WTC11 (cell line): Measurements from ENCODE around the gene LMO2. TPM values are rescaled to one million over a fixed set of nuclear protein-coding genes. Genes with fewer than 3 reads are reported as not detected.

Experiments used
- ATAC-seq: fragments of 200-7000 bp; cut with Tn5 transposase; 2 replicates; pipeline ENCODE4 v1.10.0; 2021; ENCODE audit warnings: mild to moderate bottlenecking, moderate library complexity
- Bru-seq: library from RNA; stranded (reverse); fragments of 400-500 nt; gene quantifications from one replicate; lab custom pipeline; 2021; lab: Mats Ljungman, UMichigan
- CTCF ChIA-PET: fragments of 300-600 bp; sonication (Branson Sonifier 250); formaldehyde crosslinking; loops from one replicate; lab custom pipeline; 2021; ENCODE audit warnings: antibody characterized with exemption; lab: Charles Lee
- POLR2A ChIA-PET: fragments of 350-600 bp; sonication (Branson Sonifier 250); formaldehyde crosslinking; loops from one replicate; lab custom pipeline; 2021; ENCODE audit warnings: antibody characterized with exemption; lab: Charles Lee
- DNase-seq: peaks from one replicate; pipeline ENCODE4 v3.0.0; 2021; ENCODE audit warnings: low spot score
- H3K27ac Mint-ChIP-seq: 2 replicates; pipeline ENCODE4 v1.8.0; 2021; ENCODE audit warnings: mixed read lengths
- H3K27me3 Mint-ChIP-seq: 2 replicates; pipeline ENCODE4 v1.8.0; 2021; ENCODE audit warnings: low read depth, mild to moderate bottlenecking, moderate library complexity, mixed read lengths
- H3K36me3 Mint-ChIP-seq: 2 replicates; pipeline ENCODE4 v1.8.0; 2021; ENCODE audit warnings: mixed read lengths
- H3K4me1 Mint-ChIP-seq: 2 replicates; pipeline ENCODE4 v1.8.0; 2022; ENCODE audit warnings: mixed read lengths
- H3K4me3 Mint-ChIP-seq: 2 replicates; pipeline ENCODE4 v1.8.0; 2021; ENCODE audit warnings: mild to moderate bottlenecking, moderate library complexity, mixed read lengths
- H3K9me3 Mint-ChIP-seq: 2 replicates; pipeline ENCODE4 v1.8.0; 2021; ENCODE audit warnings: mixed read lengths
- ARID4B ChIP-seq: sonication (generic); formaldehyde crosslinking; IDR thresholded peaks from 2 replicates; pipeline ENCODE4 v1.8.0; 2023; ENCODE audit warnings: missing genetic modification reagents, mild to moderate bottlenecking, borderline replicate concordance
- E2F1 ChIP-seq: sonication (generic); formaldehyde crosslinking; IDR thresholded peaks from 2 replicates; pipeline ENCODE4 v1.8.0; 2022; ENCODE audit warnings: mild to moderate bottlenecking, missing genetic modification reagents
- FOXK1 ChIP-seq: sonication (generic); formaldehyde crosslinking; IDR thresholded peaks from 2 replicates; pipeline ENCODE4 v1.8.0; 2022; ENCODE audit warnings: mild to moderate bottlenecking, moderate library complexity, missing genetic modification reagents
- FOXP1 ChIP-seq: sonication (generic); formaldehyde crosslinking; IDR thresholded peaks from 2 replicates; pipeline ENCODE4 v1.8.0; 2022; ENCODE audit warnings: missing genetic modification reagents, mild to moderate bottlenecking, moderate library complexity, borderline replicate concordance
- GTF2I ChIP-seq: fragments of 250-450 bp; sonication (Bioruptor Pico); conservative IDR thresholded peaks from 2 replicates; pipeline ENCODE4 v1.4.0; 2021; ENCODE audit warnings: mild to moderate bottlenecking
- NR3C1 ChIP-seq: sonication (generic); formaldehyde crosslinking; conservative IDR thresholded peaks from 2 replicates; pipeline ENCODE4 v1.8.1; 2023; ENCODE audit warnings: low read depth, mild to moderate bottlenecking, missing genetic modification reagents
- OVOL2 ChIP-seq: fragments of 250-450 bp; sonication (Bioruptor Pico); IDR thresholded peaks from 2 replicates; pipeline ENCODE4 v1.9.0; 2021; ENCODE audit warnings: mild to moderate bottlenecking, borderline replicate concordance
- RELA ChIP-seq: sonication (generic); formaldehyde crosslinking; IDR thresholded peaks from 2 replicates; pipeline ENCODE4 v1.8.1; 2022; ENCODE audit warnings: missing genetic modification reagents, mild to moderate bottlenecking, borderline replicate concordance
- TCF7 ChIP-seq: sonication (generic); formaldehyde crosslinking; IDR thresholded peaks from 2 replicates; pipeline ENCODE4 v1.8.0; 2022; ENCODE audit warnings: mild to moderate bottlenecking, low read depth, missing genetic modification reagents, moderate library complexity
- USF1 ChIP-seq: sonication (generic); formaldehyde crosslinking; IDR thresholded peaks from 2 replicates; pipeline ENCODE4 v1.8.0; 2022; ENCODE audit warnings: mild to moderate bottlenecking, missing genetic modification reagents
- ZNF317 ChIP-seq: sonication (generic); formaldehyde crosslinking; IDR thresholded peaks from 2 replicates; pipeline ENCODE4 v1.8.1; 2023; ENCODE audit warnings: low read depth, mild to moderate bottlenecking, moderate library complexity, missing genetic modification reagents, borderline replicate concordance
- ZNF423 ChIP-seq: fragments of 250-450 bp; sonication (Bioruptor Pico); IDR thresholded peaks from 2 replicates; pipeline ENCODE4 v2.1.2; 2022; ENCODE audit warnings: mild to moderate bottlenecking, moderate library complexity
- long read RNA-seq, 3 experiments: library from RNA in 1 of 3; library from capped mRNA in 1 of 3; library from polyadenylated mRNA in 1 of 3; unstranded in 2 of 3; stranded (forward) in 1 of 3; transcript quantifications; one replicate each; pipeline ENCODE4 v2.0.0, GENCODE V29; 2021
- total RNA-seq: library from RNA; stranded (reverse); gene quantifications from 3 replicates; pipeline ENCODE4 v1.2.3, GENCODE V29; 2021
- TF ChIP-seq, protein P1 (sequence below): fragments of 200-600 bp; IDR thresholded peaks from 2 replicates; pipeline ENCODE4 v1.8.0; 2022; ENCODE audit warnings: antibody characterized with exemption
- TF ChIP-seq, protein P2 (sequence below): fragments of 250-450 bp; sonication (Bioruptor Pico); IDR thresholded peaks from 2 replicates; pipeline ENCODE4 v1.9.0; 2021; ENCODE audit warnings: moderate library complexity, mild to moderate bottlenecking, inconsistent platforms, borderline replicate concordance
- TF ChIP-seq, protein P3 (sequence below): fragments of 250-450 bp; sonication (Bioruptor Pico); conservative IDR thresholded peaks from 2 replicates; pipeline ENCODE4 v1.9.0; 2021; ENCODE audit warnings: mild to moderate bottlenecking

The LMO2 gene
- total RNA-seq = 1.0 to 3.4 TPM (median 1.4 TPM) in 3 replicates
- Bru-seq, nascent RNA = percentile 25 among the genes with signal in this experiment
- long read RNA-seq, experiment 1, partial matches to known transcripts = 0 of 5 reads
- long read RNA-seq, experiment 1, other reads (novel, unspliced or antisense) = 3 of 5 reads
- long read RNA-seq, experiment 2, partial matches to known transcripts = 1 of 3 reads
- long read RNA-seq, experiment 2, other reads (novel, unspliced or antisense) = 1 of 3 reads
- long read RNA-seq, experiment 3 = 0 reads

DNA sequence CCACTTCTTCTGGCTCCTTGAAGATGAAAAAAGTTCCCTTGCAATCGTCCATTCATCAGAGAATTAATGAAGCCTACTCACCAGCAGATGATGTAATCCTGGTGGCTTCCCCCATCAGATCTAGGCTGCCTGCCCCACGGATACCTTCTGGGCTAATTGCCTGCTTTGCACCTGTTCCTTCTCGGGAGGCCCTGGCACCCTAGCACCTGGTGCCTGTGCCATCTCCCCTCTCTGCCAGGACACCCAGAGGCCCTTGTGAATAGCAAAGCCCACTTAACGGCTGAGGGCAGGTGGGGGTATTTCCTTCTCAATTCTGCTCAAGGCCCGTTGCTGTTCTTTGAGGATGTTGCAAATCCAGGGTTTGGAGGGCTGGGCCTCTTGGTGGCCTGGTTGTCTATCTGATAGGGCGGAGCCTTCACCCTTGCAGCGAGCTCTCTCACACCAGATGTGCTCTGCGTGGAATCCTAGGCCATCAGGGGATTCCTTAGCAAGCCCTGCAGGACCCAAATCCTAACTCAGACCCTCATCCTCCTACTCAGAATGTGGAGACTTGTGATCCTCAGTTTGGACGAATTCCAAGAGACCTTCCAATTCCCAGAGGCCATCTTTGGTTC is at the start of gene LMO2:
LMO2 (minus strand) TSS at position 363 of the 614 bp plus-strand sequence. CDS start 22,360 bp downstream, outside the sequence.
- no peak for DNase-seq
- Mint-ChIP-seq H3K4me1 (peaks cover 20% of the 10 kb centered on the region), H3K36me3 (no peaks in the 10 kb centered on the region), H3K27me3 (no peaks in the 10 kb centered on the region), H3K4me3 (no peak within 1 kb of the TSS), H3K27ac (no peak within 1 kb of the TSS), H3K9me3 (peaks cover 5% of the 10 kb centered on the region; the same call in 1 of the 2 replicates)
- ChIA-PET POLR2A (no interaction called here), CTCF (interaction anchor here (0.6 to 1.4 kb wide), 2 partner anchors 83 to 289 kb away, joined by 3 read pairs; no protein-coding TSS in a partner anchor)
- TF ChIP-seq ZNF423 (CRISPR knock-in tag) (no peak), ARID4B (no peak), FOXK1 (CRISPR knock-in tag) (no peak), USF1 (CRISPR knock-in tag) (no peak), FOXP1 (CRISPR knock-in tag) (no peak), GTF2I (no peak), OVOL2 (CRISPR knock-in tag) (no peak), E2F1 (CRISPR knock-in tag) (no peak), ZNF317 (no peak), RELA (CRISPR knock-in tag) (no peak)
- TF ChIP-seq, protein P1, sequence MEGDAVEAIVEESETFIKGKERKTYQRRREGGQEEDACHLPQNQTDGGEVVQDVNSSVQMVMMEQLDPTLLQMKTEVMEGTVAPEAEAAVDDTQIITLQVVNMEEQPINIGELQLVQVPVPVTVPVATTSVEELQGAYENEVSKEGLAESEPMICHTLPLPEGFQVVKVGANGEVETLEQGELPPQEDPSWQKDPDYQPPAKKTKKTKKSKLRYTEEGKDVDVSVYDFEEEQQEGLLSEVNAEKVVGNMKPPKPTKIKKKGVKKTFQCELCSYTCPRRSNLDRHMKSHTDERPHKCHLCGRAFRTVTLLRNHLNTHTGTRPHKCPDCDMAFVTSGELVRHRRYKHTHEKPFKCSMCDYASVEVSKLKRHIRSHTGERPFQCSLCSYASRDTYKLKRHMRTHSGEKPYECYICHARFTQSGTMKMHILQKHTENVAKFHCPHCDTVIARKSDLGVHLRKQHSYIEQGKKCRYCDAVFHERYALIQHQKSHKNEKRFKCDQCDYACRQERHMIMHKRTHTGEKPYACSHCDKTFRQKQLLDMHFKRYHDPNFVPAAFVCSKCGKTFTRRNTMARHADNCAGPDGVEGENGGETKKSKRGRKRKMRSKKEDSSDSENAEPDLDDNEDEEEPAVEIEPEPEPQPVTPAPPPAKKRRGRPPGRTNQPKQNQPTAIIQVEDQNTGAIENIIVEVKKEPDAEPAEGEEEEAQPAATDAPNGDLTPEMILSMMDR = no peak
- TF ChIP-seq, protein P2, sequence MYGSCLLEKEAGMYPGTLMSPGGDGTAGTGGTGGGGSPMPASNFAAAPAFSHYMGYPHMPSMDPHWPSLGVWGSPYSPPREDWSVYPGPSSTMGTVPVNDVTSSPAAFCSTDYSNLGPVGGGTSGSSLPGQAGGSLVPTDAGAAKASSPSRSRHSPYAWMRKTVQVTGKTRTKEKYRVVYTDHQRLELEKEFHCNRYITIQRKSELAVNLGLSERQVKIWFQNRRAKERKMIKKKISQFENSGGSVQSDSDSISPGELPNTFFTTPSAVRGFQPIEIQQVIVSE (CRISPR knock-in tag) = no peak
- no peak; the same call in 1 of the 2 replicates for ATAC-seq

DNA sequence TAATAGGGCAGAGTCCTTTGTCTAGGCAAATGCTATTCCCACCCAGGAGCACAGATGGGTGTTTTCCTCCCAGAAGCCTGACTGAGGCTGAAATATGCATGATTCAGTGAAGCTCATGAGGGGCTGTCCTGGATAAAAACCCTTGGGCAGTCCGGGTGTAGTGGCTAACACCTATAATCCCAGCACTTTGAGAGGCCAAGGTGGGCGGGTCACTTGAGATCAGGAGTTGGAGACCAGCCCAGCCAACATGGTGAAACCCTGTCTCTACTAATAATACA is 48.6 kb upstream of the LMO2 start:
- POLR2A ChIA-PET = no interaction called here
- H3K27ac Mint-ChIP-seq = no peak overlapping the region

More for the DNA sequence above, 48.6 kb upstream of the LMO2 start:
- TF ChIP-seq TCF7 (CRISPR knock-in tag) (no peak), NR3C1 (CRISPR knock-in tag) (no peak)
- TF ChIP-seq, protein P3, sequence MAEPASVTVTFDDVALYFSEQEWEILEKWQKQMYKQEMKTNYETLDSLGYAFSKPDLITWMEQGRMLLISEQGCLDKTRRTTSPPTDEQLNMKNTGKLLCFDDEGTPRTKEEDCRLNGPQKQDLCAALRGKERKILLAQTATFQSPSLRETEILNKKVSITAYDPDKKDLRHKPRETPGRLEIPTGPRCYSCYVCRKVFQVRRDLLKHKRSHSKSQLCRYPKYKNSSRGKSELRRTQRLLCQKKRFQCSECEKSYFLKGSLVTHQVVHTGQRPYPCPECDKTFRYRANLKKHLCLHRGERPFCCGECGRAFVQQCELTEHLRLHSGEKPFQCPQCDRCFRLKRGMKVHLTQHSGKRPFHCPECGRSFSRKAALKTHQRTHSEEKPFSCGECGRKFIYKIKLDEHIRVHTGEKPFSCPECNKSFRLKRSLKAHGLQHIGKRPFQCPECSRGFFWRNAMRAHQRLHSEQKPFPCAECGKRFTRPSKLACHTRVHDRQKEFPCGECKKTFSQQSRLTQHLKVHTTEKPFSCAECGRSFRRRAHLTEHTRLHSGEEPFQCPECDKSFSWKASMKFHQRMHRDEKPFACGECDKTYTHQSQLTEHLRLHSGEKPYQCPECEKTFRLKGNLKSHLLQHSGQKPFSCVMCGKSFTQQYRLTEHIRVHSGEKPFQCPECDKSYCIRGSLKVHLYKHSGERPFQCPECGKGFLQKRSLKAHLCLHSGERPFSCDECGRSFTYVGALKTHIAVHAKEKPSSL (CRISPR knock-in tag) = no peak
- CTCF ChIA-PET = no interaction called here
- Mint-ChIP-seq H3K27me3 (no peaks in the 10 kb centered on the region), H3K9me3 (no peaks in the 10 kb centered on the region), H3K4me3 (no peak overlapping the region), H3K36me3 (no peaks in the 10 kb centered on the region), H3K4me1 (peaks cover 12% of the 10 kb centered on the region)
- DNase-seq (no peak), ATAC-seq (no peak)
